Stomach (tissue), 9 donors: Measurements from ENCODE around the gene AGAP1. TPM values are rescaled to one million over a fixed set of nuclear protein-coding genes. Genes with fewer than 3 reads are reported as not detected.

Experiments
- DNase-seq, 2 donors: peaks; one replicate each; pipeline versions ENCODE4 v3.0.0 to v3.0.0-alpha.2; 2013 to 2019
- H3K27ac ChIP-seq, 5 donors: fragments of 200-600 bp in 4 of 5; sonication (generic) in 4 of 5; one replicate each; pipeline ENCODE4 v1.5.1; 2013 to 2019; ENCODE audit warnings: mild to moderate bottlenecking in 1 of 5, moderate library complexity in 1 of 5
- H3K27me3 ChIP-seq, 3 donors: fragments of 200-600 bp; sonication (generic); one replicate each; pipeline ENCODE4 v1.5.1; 2017 to 2019; ENCODE audit warnings: mixed run types in 1 of 3
- H3K36me3 ChIP-seq, 4 donors: fragments of 200-600 bp; sonication (generic); 1 replicate in 3 of 4; 2 replicates in 1 of 4; pipeline ENCODE4 v1.5.1; 2016 to 2019
- H3K4me1 ChIP-seq, 4 donors: fragments of 200-600 bp; sonication (generic); one replicate each; pipeline ENCODE4 v1.5.1; 2016 to 2019
- H3K4me3 ChIP-seq, 4 donors: fragments of 200-600 bp; sonication (generic) in 3 of 4; one replicate each; pipeline ENCODE4 v1.5.1; 2016 to 2019; ENCODE audit warnings: mild to moderate bottlenecking in 1 of 4
- H3K9me3 ChIP-seq, 4 donors: fragments of 200-600 bp; sonication (generic); one replicate each; pipeline ENCODE4 v1.5.1; 2016 to 2019
- EP300 ChIP-seq: sonication (generic); formaldehyde crosslinking; IDR thresholded peaks from one replicate; pipeline ENCODE4 v1.6.1; 2017; ENCODE audit warnings: antibody characterized with exemption
- POLR2A ChIP-seq, 4 donors: fragments of 450-650 bp; IDR thresholded peaks; one replicate each; pipeline ENCODE4 v1.6.1; 2016; ENCODE audit warnings: antibody characterized with exemption in 4 of 4, control low read depth in 2 of 4, mild to moderate bottlenecking in 1 of 4, moderate library complexity in 1 of 4
- POLR2AphosphoS5 ChIP-seq, 3 donors: sonication (generic); formaldehyde crosslinking; IDR thresholded peaks; one replicate each; pipeline ENCODE4 v1.6.1; 2016; ENCODE audit warnings: antibody characterized with exemption in 3 of 3
- WGBS, 5 donors: extraction: QIAGEN DNeasy Blood & Tissue Kit in 3 of 5; methylation state at CpG; one replicate each; pipeline versions ENCODE4 v1.1.5 to v1.1.7; 2013 to 2018; 5-methylcytosine and 5-hydroxymethylcytosine counted together
- intact Hi-C: fragments of 100-400 bp; cut with DNase I; formaldehyde crosslinking; loops from one replicate; pipeline ENCODE4 v1.15.1; 2023; ENCODE audit warnings: low total_unique reads
- polyA plus RNA-seq, 3 donors: library from polyadenylated mRNA; stranded (reverse); fragments of 200-250 nt; gene quantifications; one replicate each; pipeline ENCODE4 v1.2.3, GENCODE V29; 2013
- total RNA-seq, 5 donors: library from RNA; depleted of rRNA; stranded (reverse); fragments of >200 nt; gene quantifications; one replicate each; pipeline versions ENCODE4 v1.1.0 to v1.2.3, GENCODE V29; 2014 to 2016
- TF ChIP-seq, protein P1 (sequence below), 7 experiments: fragments of 450-650 bp in 4 of 7; fragments of 200-600 bp in 3 of 7; sonication (generic) in 3 of 7; IDR thresholded peaks; one replicate each; pipeline ENCODE4 v1.5.1; 2016 to 2019; ENCODE audit warnings: antibody characterized with exemption in 7 of 7, control low read depth in 2 of 7, mild to moderate bottlenecking in 1 of 7
- donor health status: healthy with polysubstance abuse.
- donor health status: Bipolar disorder and iron deficiency.
- donor health status: healthy.

Gene AGAP1
- total and polyA plus RNA-seq, 8 donors = 4.2 to 139 (median 35.0) TPM

- DNase-seq = no peak
- no peak overlapping the region for H3K4me3 ChIP-seq
- H3K9me3 ChIP-seq = no peaks in the 10 kb centered on the region
- TF ChIP-seq, protein P1, sequence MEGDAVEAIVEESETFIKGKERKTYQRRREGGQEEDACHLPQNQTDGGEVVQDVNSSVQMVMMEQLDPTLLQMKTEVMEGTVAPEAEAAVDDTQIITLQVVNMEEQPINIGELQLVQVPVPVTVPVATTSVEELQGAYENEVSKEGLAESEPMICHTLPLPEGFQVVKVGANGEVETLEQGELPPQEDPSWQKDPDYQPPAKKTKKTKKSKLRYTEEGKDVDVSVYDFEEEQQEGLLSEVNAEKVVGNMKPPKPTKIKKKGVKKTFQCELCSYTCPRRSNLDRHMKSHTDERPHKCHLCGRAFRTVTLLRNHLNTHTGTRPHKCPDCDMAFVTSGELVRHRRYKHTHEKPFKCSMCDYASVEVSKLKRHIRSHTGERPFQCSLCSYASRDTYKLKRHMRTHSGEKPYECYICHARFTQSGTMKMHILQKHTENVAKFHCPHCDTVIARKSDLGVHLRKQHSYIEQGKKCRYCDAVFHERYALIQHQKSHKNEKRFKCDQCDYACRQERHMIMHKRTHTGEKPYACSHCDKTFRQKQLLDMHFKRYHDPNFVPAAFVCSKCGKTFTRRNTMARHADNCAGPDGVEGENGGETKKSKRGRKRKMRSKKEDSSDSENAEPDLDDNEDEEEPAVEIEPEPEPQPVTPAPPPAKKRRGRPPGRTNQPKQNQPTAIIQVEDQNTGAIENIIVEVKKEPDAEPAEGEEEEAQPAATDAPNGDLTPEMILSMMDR (IDR thresholded peaks at IDR 0.05) = no peak
- TF ChIP-seq EP300 (no peak), POLR2A (IDR thresholded peaks at IDR 0.05) (no peak), POLR2AphosphoS5 (IDR thresholded peaks at IDR 0.05) (no peak)
- peaks cover 26 to 65% (median 61%) of the 10 kb centered on the region in 4 donors for H3K36me3 ChIP-seq
- H3K4me1 ChIP-seq = no peaks in the 10 kb centered on the region
- no peaks in the 10 kb centered on the region for H3K27me3 ChIP-seq
- intact Hi-C loops = no loop called here
- WGBS, 5 donors = 97 to 100% (median 100%) methylated on average over 1 of the region's 1 CpG
- H3K27ac ChIP-seq = no peak overlapping the region
Measured at GRCh38 chr2:235803028-235803427, 309.2 kb downstream of the AGAP1 start.

DNA sequence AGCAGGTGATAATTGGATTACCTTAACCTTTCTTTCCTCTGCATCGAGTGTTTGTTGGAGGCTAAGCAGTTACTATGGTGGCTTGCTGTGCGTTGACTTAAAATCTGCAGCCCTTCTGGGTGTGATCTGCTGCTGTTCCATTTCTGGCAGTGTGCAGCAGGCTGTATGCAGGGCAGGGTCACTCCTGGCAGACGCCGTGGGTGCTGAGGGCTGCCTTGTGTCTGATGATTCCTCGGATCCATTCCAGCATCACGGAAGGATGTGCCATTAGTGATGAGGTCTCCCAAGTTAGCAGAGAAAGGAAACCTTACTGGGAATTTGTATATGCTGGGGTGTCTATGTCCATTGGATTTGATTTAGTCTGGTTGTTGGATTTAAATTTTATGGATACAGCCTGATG, 310.8 kb downstream of the AGAP1 start:
- Histone ChIP-seq H3K4me3 (no peak overlapping the region), H3K9me3 (no peaks in the 10 kb centered on the region), H3K36me3 (peaks cover 18 to 67% (median 61%) of the 10 kb centered on the region in 4 donors), H3K27ac (no peak overlapping the region), H3K27me3 (no peaks in the 10 kb centered on the region), H3K4me1 (no peaks in the 10 kb centered on the region)
- intact Hi-C loops = no loop called here
- 77 to 85% (median 82%) methylated on average over 3 to 6 of the region's 6 CpGs for WGBS, 5 donors
- no peak for DNase-seq
- TF ChIP-seq POLR2A (IDR thresholded peaks at IDR 0.05) = no peak
- TF ChIP-seq, protein P1 (IDR thresholded peaks at IDR 0.05) = no peak

GRCh38 chr2:235806986-235807750, 313.3 kb downstream of the AGAP1 start:
- H3K36me3 ChIP-seq = peaks cover 25 to 68% (median 62%) of the 10 kb centered on the region in 4 donors
- H3K27ac ChIP-seq = no peak overlapping the region
- H3K27me3 ChIP-seq = no peaks in the 10 kb centered on the region
- H3K9me3 ChIP-seq = no peaks in the 10 kb centered on the region
- TF ChIP-seq POLR2A (IDR thresholded peaks at IDR 0.05) (no peak), POLR2AphosphoS5 (IDR thresholded peaks at IDR 0.05) (no peak), EP300 (no peak)
- TF ChIP-seq, protein P1 (IDR thresholded peaks at IDR 0.05) = no peak
- no peaks in the 10 kb centered on the region for H3K4me1 ChIP-seq
- H3K4me3 ChIP-seq = no peak overlapping the region
- intact Hi-C loops = no loop called here
- WGBS, 5 donors = 88 to 92% (median 88%) methylated on average over 29 of the region's 29 CpGs
- peak in 1 of 2 donors; percentile 14 for DNase-seq

- no peak overlapping the region for H3K4me3 ChIP-seq
- H3K27ac ChIP-seq = no peak overlapping the region
- intact Hi-C loops = no loop called here
- H3K36me3 ChIP-seq = peaks cover 32 to 78% (median 74%) of the 10 kb centered on the region in 4 donors
- no peaks in the 10 kb centered on the region for H3K9me3 ChIP-seq
- H3K27me3 ChIP-seq = no peaks in the 10 kb centered on the region
- no peaks in the 10 kb centered on the region for H3K4me1 ChIP-seq
- 94 to 97% (median 95%) methylated on average over 10 of the region's 10 CpGs for WGBS, 5 donors
- TF ChIP-seq EP300 (no peak), POLR2AphosphoS5 (IDR thresholded peaks at IDR 0.05) (no peak), POLR2A (IDR thresholded peaks at IDR 0.05) (no peak)
- TF ChIP-seq, protein P1 (IDR thresholded peaks at IDR 0.05) = no peak
- no peak for DNase-seq
Measured at GRCh38 chr2:235808366-235808765, 314.5 kb downstream of the AGAP1 start.
